Measurements from ENCODE around the gene STXBP6.

The STXBP6 gene

DNA sequence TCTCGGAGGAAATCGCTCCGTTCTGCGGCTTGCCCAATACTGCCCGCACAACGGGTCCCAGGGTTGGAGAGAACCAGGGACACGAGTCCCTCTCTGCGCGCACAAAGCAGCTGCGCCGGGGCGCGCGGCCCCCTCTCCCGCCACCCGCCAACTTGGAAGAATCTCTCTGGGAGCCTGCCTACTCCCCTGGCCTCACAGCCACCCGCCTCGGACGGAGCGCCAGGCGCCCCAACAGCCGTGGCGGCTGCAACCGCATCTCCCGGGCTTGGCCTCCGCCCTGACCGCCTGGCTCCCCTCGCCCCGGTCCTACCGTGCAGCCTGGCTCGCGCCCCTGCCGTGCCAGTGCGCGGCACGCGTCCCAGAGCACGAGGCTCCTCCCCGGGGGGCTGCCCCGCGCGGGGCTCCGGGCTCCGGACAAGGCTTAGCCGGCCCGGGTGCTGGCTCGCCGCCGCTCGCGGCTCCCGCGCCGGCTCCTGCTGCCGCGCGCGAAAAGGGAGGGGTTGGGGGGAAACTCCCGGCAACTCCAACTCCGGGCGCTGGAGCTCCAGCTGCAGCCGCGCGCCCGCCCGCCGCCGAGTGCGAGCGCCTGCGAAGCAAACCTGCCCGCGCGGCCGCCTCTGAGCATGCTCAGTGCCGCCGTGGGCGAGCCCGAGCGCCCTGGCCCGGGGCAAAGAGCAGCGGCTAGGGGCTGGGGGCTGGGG, at the start of gene STXBP6:
Gene STXBP6, minus strand, starts transcription at position 580 of the 701 bp plus-strand sequence. CDS start 75,329 bp downstream, outside the sequence.
- DNase-seq, result no peak

DNA sequence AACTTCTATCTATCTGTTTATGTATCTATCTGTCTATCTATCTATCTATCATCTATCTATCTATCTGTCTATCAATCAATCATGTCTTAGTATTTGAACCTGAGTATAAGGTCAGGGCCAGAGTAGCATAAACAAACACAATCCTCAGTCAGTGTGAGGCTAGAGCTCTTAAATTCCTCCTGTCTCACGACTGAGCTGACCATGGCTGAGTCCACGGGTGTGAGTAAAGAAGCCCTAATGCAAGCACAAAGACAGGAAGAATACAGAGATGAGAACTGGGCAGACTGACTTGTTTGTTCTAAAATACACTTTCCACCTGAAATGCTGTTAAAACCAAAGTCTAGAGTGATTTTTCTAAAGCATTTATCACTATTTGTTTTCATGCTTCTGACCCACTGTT, 47.2 kb upstream of the STXBP6 start:
- no peak for DNase-seq

DNA sequence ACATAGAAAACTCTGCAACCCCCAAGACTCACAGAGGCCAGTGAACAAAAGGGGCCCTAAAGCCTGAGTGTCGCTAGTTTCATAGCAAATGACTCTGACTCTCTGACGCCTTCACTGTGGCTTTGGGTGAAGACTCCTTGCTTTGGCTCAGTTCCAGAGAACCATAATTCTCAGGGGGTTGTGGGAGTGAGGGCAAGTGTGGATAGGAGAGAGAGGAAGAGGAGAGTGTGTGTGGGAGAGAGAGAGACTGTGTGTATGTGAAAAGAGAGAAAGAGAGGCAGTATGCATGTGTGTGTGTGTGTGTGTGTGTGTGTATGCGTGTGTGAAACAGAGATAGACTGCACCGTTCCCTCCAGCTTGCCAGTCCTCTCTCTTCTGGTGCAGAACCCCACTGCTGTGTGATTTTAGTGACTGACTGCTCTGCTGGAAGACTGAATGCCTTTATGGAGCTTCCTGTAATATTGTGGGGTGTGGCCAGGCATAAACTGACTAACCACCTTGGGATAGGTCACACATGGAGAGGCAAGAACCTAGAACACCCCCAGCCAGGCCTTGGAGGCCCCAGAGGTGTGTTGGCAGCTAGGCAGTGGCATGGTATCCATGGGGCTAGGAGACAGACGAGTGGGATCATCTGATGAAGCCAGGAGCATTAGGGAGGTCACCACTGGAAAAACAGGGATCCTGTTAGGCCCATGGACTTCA, 45.9 kb upstream of the STXBP6 start:
- no peak for DNase-seq

DNA sequence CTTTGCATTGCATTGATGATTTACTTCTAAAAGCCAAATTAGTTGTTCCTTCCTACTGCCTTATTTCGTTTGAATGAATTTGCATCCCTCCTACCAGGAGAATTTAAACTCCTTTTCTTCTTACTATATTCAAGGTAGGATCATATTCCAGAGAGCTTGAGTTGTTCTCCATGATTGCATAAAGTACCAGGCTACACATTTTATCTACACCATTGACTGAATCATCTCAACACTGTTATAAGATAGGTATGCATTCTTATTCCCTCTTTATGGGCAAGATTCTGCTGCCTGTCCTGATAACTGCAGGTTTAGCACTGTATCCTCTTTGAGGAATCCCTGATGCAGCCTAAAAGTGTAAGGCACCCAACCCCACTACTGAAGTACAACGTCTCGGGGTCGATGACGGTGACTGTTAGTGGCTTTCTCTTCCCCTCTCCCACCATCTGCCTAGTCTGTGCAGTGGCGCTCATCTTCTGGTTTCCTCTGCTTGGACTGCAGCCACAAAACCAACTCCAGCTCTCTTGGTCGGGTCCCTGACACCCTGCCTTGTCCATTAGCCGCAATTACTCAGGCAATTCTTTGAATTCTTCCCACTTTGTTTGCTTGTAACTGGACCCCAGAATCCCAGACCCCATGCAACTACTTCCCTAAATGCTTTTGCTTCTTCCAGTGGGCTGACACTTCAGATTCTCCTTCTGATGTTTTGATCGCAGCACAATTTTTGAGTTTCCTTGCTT, 44.4 kb upstream of the STXBP6 start:
- DNase-seq, result no peak

DNA sequence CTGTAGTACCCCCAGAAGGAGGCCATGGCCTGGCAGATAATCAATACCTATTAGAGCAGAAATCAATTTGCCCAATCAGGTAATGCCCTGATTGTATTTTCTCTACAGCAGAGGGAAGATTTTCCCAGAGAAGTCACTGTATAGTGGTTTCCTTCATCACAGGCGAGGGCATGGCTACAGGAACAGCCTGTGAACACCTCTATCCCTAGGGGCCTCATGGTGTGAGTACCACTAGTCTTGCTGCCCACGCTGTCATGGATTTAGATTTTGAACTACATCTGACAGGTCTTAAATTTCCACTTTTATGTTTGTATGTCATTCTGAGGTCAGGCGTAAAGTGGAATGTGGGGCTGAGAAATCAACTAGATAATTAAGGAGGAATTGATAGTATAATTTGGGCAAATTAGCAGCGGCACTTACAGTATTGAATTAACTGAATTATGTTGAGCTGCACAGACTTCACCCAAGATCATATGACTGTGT, 42.4 kb upstream of the STXBP6 start:
- DNase-seq, result no peak

DNA sequence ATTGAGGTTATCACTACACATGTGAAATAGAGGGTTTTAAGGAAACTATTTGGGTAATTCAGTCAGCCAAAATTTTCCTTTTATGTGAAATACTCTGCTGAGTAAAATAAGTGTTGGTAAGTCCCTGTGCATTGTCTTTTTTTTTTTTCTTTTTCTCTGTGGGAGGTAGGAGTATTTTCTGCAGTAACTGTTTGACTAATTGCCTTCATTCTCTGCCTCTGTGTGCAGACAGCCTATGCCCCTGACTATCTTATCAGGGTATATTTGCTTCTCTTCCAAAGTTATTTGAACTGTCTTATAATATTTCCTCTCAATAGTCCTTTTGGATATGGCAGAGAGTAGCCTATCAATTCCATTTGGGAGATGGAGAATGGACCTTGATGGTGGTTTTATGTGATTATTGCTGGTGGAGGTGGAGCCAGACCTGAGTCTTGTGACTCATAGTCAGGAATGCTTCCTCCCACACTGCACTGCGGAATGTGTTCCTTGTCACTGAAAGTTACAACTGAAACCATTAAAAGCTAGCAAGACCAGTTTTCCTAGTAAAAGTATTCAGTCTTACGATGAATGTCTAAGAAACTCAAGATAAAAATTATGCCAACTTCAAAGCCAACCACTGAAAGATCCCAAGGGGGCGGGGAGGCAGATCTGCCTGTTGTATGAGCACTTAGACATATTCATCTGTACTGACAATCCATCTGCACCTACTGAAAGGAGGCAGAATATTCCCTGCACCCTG, 40.9 kb upstream of the STXBP6 start:
- DNase-seq, result no peak

DNA sequence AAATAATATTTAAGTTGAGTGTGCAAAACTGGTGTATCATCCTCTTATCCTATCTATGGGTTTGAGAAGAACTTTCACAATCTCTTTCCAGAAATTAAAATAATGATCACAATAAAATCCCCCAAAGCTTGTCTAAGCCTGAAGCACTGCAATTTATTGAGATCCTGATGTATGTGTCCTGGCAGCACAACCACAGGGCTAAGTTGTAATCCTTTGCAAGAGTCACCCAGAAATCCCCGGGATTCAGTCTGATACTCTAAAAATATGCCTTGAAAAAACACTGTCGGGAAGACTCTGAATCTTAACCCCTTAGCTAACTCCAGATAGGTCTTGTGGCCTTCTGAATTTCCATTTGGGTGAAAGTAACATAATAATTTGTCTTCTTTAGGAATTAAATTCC, 40.3 kb upstream of the STXBP6 start:
- DNase-seq, result no peak

- no peak for DNase-seq
Observed at GRCh38 chr14:25089496-25089895, 39.5 kb upstream of the STXBP6 start.

DNA sequence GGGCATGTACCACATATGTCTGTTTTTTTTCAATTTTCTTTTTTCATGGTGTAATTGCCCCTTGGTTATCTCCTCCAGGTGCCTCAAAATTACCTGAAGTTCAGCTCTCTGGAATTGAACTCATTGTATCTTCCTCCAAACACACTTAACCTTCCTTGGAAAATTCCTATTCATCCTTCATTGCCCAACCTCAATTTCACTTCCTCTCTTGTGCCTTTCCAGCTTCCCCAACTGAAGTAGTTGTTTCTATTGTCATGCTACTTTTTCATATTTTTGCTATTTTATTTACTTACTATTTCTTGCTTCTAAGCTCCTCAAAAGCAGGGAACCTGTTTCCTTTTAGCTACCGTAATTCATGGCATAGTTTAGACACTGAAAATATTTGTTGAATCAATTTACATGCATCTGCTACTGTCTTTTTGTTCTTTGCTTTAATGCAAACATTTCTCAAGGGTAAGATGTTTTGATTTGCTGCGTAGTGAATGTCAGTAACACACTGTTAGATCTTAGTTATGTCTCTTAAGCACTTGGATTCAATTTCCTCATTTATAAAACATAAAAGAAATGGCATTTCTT, 37.0 kb upstream of the STXBP6 start:
- DNase-seq, result no peak

GRCh38 chr14:25086081-25086480, 36.1 kb upstream of the STXBP6 start:
- no peak for DNase-seq

- no peak for DNase-seq
Observed at GRCh38 chr14:25080682-25081081, 30.7 kb upstream of the STXBP6 start.

GRCh38 chr14:25079311-25079710, 29.4 kb upstream of the STXBP6 start:
- no peak for DNase-seq

DNA sequence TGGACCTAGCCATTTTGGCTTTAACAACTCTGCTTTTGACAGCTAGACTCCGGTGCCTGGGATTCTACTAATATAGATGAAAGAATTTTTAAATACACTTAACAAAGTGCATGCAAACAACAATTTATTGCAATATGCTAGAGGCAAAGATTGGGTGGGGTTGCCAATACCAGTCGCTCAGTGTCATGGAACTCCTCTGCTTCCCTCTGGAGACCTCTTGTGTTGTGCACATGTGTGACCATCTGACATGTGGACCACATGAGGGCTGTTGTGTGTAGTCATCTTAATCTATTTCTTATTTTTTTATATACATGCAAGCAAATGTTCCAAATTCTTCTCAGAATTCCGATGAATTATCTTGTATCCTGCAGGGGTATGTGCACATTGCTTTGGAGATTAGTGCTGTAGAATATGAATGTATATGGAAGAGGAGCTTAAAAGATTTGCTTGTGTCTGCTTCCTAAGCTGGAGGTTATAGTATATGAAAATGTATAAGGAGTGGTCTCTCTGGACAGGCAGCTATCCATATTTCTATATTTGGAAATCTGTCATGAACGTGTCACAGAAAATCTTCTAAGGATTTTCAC, 24.2 kb upstream of the STXBP6 start:
- DNase-seq, result no peak

- DNase-seq, result no peak
Observed at GRCh38 chr14:25069879-25070278, 19.9 kb upstream of the STXBP6 start.

DNA sequence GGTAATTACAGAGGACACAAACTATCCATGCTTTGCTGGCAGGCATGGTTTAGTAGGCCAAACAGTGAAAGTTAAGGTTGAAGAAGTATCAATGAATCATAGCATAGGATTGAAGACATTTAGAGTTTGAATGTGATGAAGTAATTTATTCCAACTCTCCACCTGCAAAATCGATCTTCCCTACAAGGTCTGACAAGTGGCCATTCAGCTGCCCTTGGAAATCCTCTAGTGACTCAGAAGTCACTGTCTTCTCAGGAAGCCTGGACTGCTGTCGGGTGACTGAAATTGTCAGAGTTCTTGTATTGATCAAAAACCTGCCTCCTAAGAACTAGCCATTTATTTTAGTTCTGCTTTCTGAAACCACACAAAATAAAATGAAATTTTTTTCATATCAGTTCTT, 17.7 kb upstream of the STXBP6 start:
- no peak for DNase-seq

GRCh38 chr14:25062022-25062321, 12.0 kb upstream of the STXBP6 start:
- no peak for DNase-seq

- DNase-seq, result no peak
Observed at GRCh38 chr14:25056688-25057078, 6.7 kb upstream of the STXBP6 start.

DNA sequence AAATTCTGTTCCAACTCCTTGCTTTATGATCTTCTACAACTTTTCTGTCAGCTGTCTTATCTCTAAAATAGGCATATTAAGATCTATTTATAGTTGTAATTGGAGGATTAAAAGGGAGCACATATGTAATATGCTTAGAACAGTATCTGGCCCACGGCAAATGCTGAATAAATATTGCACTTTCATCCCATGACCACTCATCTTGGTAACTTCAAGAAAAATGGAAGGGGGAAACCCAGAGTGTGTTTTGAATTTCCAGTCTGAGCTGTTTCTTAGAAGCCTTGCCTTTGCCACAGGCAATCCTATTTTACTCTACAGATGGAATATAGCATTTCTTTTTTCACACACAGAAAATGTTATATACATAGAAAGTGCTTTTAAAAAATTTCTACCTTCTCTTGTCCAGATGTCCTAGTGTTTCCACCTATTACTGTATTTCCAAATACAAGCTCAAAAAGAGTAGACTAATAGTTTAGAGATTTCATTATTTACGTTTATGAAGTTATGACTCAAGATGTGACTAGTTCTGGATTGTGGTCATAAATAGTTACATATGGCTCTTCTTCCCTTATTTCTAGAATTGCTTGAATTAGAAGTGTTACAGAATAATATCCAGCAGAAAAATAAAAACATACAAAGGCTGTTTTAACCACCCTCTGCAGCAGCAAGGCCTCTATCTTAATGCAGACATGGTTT, 6.2 kb upstream of the STXBP6 start:
- DNase-seq, result no peak

DNA sequence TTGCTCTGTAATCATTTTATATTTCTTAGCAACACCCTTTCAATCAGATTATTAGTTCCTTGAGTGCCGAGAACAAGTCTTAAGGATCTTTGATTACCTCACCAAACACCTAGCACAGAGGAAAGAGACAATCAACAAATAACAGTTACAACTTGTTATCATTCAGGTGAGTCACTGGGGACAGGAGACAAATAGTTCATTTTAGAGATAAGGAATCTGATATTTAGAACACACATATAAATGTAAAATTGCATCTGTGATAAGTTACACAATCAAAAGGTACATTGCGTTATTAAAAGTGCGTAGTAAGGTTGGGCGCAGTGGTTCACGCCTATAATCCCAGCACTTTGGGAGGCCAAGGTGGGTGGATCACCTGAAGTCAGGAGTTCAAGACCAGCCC, 5.1 kb upstream of the STXBP6 start:
- no peak for DNase-seq

GRCh38 chr14:25053585-25053984, 3.6 kb upstream of the STXBP6 start:
- DNase-seq, result no peak

DNA sequence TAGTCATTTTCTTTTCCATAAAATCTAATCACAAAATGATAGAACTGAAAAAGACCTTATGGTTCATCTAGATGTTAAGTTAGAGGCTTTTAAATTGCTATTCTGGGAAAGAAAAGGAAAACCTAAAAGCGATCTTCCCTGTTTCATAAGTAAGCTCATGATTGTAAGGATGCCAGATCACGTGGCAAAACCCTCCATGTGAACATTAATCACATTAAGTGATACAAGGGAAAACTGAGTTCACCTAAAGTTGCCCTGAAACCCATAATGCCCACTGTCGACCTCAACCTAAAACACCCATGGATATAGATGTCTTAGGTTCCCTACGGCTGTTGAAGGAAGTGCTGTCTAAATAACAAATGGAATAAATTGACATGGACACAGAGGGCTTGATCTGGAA, 3.0 kb upstream of the STXBP6 start:
- no peak for DNase-seq

DNA sequence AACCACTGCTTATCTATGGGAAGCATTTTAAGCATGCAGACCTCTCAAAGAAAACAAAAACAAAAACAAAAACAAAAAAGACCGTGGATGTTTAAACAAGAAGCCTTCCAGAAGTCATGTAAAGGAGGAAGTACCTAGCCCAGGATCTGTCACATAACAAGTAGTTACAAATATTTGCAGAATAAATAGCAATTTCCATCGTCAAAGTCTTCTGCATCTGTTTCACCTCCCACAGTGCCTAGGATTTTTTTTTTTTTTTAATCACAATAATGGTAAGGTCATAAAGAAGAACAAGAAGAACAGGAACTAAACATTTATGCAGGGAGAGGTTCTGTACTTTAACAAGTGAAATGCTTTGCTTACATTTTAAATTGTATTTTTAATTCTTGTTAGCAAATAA, 2.4 kb upstream of the STXBP6 start:
- DNase-seq, result no peak
